ENCODE data around the gene PMPCA.

GRCh38 chr9:136394312-136395019, 16.0 kb upstream of the PMPCA start:
- no peak for TF ChIP-seq CTCF (IDR thresholded peaks at IDR 0.05)
- TF ChIP-seq EP300 (IDR thresholded peaks at IDR 0.05), result no peak
